Heart left ventricle (tissue), 13 donors: Measurements from ENCODE around the gene TRPV6.

Source experiments
- POLR2A ChIP-seq, 2 donors: fragments of 450-650 bp; IDR thresholded peaks; one replicate each; pipeline ENCODE4 v1.6.1; 2017; ENCODE audit warnings: antibody characterized with exemption in 2 of 2, mild to moderate bottlenecking in 2 of 2, moderate library complexity in 2 of 2
- TF ChIP-seq, protein P1 (sequence below), 12 donors: fragments of 200-600 bp; sonication (generic) in 4 of 12; IDR thresholded peaks; one replicate each; pipeline versions ENCODE4 v1.5.0 to v1.8.0; 2018 to 2022; ENCODE audit warnings: antibody characterized with exemption in 12 of 12, mild to moderate bottlenecking in 5 of 12
- donor health status: ischemic (EF 13 %, LVEDD 7.1; RV severe dilation, severe dysfunction).
- donor health status: DM: no; HTN: yes; CAD: no.
- donor health status: DM: no; HTN: no; CAD: no.
- donor health status: ischemic (EF 25% LVEDD 6.9; RV normal size, moderate dysfunction).
- donor health status: ischemic (EF 25% LVEDD 5.7; RV mildly dilated, moderate dysfunction).
- donor health status: ischemic (EF 35%, LVEDD 5.7; RV mildly dilated, moderate dysfunction).
- donor health status: nonischemic (EF 11% LVEDD 7.7; RV severe dilation, severe dysfunction).
- donor health status: DM: yes; HTN: yes; CAD: no.
- donor health status: PGD.
- donor health status: ischemic (EF 29% LVEDD 5.4; RV normal size, mild dysfunction).
- donor health status: nonischemic (EF 23%, LVEDD 6.1; RV moderate dilation, normal function).

GRCh38 chr7:142917447-142917846 lies 31.9 kb upstream of the TRPV6 start:
- TF ChIP-seq, protein P1, sequence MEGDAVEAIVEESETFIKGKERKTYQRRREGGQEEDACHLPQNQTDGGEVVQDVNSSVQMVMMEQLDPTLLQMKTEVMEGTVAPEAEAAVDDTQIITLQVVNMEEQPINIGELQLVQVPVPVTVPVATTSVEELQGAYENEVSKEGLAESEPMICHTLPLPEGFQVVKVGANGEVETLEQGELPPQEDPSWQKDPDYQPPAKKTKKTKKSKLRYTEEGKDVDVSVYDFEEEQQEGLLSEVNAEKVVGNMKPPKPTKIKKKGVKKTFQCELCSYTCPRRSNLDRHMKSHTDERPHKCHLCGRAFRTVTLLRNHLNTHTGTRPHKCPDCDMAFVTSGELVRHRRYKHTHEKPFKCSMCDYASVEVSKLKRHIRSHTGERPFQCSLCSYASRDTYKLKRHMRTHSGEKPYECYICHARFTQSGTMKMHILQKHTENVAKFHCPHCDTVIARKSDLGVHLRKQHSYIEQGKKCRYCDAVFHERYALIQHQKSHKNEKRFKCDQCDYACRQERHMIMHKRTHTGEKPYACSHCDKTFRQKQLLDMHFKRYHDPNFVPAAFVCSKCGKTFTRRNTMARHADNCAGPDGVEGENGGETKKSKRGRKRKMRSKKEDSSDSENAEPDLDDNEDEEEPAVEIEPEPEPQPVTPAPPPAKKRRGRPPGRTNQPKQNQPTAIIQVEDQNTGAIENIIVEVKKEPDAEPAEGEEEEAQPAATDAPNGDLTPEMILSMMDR (IDR thresholded peaks at IDR 0.05): no peak
- TF ChIP-seq POLR2A (IDR thresholded peaks at IDR 0.05): no peak
